Measurements from ENCODE around the gene INPP5A.

Gene INPP5A

DNA sequence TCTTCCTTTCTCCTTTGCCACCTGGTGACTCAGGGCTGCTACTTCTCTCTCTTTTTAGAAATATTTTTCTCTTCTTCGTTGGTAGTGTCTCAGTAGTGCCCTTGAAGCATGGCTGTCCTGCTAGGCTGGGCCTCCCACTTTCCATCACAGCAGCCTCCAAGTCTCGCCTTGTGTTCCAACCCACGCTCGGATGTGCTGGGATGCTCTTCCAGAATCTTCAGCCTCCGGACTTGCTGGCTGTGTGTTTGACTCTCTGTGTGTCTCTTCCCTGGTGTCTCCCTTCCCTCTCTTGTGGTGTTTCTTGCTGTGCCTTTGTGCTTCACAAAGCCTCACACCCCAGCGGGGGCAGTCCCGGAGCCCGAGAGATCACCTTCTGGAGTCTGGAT, 100.5 kb downstream of the INPP5A start:
- in situ Hi-C loops (cut with HindIII; ENCODE audit: low sequenced_read_pairs), result no loop called here

DNA sequence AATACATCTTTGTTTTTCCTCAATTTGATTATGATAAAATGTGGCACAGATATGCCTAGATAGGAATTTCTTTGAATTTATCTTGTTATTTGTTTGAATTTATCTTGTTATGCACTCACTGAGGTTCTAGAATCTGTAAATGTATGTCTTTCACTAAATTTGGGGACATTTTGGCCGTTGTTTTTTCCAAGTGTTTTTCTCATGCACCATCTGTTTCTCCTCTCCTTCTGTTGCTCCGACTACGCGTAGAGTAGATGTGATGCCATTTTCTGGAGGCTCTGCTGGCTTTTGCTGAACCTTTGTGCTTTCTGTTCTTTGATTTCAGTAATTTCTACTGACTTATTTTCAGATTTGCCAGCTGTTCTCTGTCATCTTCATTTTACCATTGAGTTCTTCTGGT, 101.9 kb downstream of the INPP5A start:
- in situ Hi-C loops (cut with HindIII; ENCODE audit: low sequenced_read_pairs), result no loop called here

DNA sequence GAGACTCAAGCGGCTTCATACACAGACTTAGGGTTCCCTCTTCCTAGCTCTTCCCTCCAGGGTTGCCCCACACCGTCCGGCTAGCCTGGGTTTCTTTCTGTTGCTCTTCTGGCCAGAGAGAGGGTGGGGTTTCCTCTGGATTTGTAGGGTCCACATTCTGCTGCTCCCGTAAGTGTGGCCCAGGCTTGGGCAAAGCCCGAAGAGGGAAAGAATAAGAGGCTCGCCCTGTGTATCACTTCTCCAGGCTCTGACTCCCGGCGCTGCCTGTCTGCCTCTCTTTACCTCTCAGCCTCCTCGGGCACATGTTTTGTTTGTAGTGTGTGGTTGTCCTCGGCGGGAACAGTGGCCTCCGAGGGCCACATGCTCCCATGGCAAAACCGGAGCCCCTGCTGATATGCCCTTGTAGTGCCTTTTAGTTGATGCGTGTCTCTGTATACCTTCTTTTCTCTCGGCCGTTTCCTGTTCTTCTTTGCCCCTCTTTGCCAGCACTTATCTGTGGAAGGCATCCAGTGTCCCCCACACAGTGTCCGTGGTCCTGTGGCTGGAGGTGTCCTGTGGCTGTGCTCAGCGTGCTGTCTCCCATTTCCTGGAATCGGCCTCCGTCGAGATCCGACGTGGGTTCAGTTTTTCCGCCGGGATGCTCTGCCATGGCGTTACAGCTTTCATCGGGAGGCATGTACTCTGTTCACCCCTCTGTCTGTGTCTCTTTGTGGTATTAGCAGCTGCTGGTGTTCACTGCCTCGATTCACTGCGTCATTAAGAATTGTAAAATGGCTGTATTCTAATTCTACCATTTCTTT, 102.9 kb downstream of the INPP5A start:
- in situ Hi-C loops (cut with HindIII; ENCODE audit: low sequenced_read_pairs), result no loop called here

DNA sequence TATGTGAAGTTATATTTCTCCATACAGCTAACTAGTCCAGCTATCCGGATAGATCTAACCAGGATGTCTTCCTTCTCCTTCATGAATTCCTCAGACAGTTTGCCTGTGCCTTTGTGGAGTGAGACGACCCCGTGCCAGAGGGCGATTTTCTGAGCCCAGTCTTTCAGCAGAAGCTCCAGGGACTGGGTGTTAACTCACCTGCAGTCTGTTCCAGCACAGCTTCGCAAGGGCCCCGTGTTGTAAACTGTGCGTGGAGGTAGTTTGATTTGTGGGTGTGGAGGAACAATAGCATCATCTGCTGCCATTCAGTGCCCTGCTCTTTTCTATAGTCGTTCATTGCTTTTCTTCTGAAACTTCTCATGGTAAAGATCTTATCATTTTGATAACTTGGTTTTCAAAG, 103.8 kb downstream of the INPP5A start:
- in situ Hi-C loops (cut with HindIII; ENCODE audit: low sequenced_read_pairs), result no loop called here

DNA sequence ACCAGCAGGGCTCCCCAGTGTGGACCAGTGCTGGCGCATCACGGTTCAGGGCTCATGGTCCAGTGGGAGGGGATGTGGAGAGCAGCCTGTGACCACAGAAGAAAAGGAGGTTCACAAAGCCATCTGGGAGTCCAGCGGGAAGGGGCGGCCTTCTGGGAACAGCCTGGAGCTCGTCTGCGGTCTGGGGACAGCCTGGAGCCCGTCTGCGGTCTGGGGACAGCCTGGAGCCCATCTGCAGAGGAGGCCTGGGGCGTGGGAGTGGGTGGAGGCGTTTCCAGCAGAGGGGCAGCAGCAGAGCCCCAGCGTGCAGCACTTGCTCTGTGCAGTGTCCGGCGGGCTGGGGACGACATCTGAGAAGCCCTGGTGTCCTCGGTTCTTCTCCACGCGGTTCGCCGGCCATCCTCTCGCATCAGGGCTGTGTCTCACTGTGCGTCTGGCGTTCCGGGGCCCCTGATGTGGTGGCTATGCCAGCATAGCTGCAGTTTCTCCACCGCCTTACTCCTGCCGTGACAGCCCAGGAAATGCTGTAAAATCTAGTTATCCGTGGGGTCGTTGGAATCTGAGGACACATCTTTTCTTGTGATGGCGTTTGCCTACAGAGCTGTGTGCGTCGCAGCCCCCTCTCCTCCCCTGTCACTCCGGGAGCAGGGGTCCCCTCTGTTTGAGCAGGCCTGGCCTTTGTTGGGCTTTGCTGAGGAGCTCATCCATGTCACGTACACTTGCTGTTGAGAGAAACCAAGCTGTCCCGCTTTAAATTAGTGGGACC, 104.6 kb downstream of the INPP5A start:
- in situ Hi-C loops (cut with HindIII; ENCODE audit: low sequenced_read_pairs), result no loop called here

DNA sequence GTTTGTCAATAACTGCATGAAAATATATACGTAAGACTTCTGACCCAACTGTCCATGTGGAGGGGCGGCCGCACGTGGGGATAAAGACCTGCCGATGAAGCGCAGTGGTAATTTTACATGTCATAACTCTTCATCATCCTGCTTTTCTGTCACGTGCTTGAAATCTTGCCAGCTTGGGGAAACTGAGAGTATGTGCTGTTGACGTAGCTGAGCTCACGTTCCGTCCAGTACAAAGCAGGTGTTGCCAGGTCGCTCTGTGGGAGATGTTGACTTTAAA, 105.1 kb downstream of the INPP5A start:
- in situ Hi-C loops (cut with HindIII; ENCODE audit: low sequenced_read_pairs), result no loop called here

DNA sequence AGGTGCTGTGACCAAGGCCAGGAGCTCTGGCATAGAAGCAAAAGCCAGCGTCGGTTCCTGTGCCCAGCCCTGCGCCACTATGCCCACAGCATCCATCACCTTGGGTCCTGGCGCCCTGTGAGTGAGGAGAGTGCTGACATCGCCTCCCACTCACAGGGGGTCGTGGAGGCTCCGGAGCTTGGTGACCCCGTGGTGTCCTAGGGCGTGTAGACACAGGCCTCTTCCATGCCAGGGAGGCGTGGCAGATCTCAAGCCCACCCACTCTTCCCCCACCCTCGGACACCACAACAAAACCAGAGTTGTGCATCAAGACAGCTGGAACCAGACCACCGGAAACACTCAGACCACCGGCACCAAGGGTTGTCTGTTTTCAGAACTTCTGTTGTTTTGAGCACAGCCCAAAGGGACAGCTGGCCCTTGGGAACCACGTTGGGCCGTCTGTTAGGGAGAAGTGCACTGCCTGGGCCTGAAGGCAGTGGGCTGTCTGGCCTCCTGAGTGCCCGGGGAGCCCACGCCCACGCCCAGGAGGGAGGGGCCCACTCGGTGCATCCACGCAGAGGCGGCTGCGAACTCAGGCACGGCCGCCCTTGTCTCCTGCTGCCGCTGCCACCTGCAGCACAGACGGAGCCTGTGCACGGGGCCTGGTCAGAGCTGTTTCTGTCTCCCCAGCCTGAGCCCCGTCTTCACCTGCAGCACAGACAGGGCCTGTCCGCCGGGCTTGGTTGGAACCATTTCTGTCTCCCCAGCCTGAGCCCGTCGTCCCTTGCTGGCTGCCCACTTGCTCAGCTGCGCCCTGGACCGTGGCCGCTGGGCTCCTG, 106.3 kb downstream of the INPP5A start:
- in situ Hi-C loops (cut with HindIII; ENCODE audit: low sequenced_read_pairs), result no loop called here

DNA sequence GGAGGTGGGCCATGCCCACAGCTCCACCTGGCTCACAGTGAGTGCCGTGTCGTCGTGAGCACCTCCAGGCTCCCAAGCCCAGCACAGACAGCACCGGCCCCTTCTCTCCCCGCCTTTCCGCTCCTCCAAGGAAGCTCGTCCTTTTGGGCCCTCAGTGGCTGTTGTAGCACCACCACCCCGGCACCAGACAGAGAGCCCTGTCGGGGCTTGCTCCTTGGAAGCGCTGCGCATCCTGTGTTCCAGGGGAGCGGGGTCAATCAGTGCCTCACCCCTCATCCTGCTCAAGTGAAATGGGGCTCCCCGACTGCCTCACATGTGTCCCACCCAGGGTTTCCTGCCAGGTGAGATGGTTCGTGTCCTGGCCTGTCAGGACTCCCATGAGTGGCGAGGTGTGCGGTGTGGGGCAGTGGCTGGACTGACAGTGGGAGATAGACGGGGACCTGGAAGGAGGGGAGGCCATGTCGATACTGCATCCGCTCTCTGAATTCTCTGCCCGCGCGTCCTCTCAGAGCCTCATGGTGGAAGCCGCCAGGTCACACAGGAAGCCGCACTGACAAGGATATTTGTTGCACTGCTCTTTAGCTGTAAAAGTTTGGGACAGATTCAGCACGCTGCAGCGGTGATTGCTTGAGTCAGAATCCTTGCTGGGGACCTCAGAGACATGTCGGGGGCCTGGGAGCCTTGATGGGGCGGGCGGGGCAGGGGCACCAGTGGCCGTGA, 107.1 kb downstream of the INPP5A start:
- in situ Hi-C loops (cut with HindIII; ENCODE audit: low sequenced_read_pairs), result no loop called here

DNA sequence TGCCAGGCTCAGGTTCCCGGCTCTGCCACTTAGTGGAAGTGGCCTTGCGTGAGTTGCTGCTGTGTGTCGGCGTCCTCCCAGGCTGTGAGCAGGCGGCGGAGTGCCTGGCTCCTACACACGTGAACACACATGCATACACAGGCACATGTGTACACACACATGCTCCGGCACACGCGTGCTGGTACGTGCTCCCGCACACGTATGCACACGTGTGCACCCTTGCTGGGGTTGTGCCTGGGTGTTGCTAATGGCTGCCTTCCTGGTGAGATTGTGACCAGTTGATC, 107.6 kb downstream of the INPP5A start:
- in situ Hi-C loops (cut with HindIII; ENCODE audit: low sequenced_read_pairs), result no loop called here

DNA sequence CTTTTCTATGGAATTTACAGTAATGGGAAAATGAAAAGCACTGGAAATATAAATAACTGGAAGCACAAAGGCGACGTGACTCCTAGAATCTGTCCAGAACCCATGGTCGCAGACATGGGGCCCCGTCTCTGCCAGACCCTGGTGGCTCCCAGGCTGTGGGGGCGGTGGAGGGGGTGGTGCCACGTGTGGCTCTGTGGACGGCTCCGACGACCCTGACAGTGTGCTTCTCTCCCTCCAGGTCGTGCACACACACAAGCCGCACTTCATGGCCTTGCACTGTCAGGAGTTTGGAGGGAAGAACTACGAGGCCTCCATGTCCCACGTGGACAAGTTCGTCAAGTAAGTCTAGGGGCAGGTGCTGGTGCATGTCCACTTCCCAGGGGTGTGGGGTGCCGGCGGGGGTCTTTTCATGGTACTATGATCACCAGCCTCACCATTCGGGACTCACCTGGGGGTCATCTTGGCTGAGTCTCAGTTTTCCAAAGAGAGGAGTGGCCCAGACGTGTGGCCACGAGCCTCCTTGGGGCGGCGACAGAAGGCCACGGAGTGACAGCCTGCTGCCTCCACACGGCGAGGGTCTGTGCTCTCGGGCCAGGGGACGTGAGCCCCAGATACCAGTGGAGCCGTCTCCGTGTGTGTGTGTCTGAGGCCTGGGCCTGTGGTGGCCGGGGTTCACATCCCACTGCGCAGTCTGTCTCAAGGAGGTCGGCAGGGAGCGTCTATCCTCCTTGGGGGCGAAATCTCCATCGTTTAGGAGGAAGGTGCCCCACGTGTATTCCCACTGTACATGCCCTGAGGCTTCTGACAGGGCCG, 108.2 kb downstream of the INPP5A start:
- in situ Hi-C loops (cut with HindIII; ENCODE audit: low sequenced_read_pairs), result no loop called here

DNA sequence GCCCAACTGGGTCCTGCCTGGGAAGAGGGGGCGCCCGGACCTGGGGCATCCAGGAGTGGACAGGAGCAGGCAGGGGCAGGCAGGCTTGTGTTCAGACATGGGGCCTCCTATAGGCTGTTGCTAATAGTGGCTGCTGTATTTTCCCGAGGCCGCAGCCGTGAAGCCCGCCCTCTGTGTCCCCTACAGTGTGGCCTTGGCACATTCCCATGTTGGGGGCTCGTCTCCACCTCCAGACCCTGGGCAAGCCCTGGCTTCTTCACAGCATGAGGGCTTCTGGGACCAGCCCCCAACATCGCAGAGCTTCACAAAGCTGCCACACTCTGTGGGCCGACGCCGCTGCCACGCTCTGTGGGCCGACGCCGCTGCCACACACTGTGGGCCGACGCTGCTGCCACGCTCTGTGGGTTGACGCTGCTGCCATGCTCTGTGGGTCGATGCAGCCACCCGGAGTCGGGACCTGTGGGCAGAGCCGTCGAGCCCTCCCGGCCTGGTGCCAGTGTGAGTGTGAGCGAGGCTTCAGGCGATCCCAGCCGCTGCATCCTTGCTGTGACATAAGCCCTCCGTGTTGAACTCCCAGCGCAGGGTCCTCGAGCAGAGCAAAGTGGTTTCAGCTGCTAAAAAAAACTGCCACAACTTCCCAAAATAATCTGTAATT, 109.0 kb downstream of the INPP5A start:
- in situ Hi-C loops (cut with HindIII; ENCODE audit: low sequenced_read_pairs), result no loop called here

DNA sequence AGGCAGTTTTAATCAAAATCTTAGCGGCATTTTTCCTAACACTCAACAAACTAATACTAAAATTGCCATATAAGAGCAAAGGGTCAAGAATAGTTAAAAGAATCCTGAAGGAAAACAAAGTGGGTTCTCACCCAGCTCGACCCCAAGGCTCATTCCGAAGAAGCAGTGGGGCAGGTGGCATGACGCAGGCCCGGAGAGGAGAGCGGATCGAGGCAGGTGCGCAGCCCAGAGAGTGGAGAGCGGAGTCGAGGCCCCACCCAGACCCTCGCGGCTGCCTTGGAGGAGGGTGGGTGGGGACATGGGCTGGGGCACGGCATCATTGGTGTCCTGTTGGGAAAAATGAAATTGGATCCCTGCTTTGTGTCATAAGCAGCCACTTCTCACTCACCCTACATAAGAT, 109.8 kb downstream of the INPP5A start:
- in situ Hi-C loops (cut with HindIII; ENCODE audit: low sequenced_read_pairs), result no loop called here

DNA sequence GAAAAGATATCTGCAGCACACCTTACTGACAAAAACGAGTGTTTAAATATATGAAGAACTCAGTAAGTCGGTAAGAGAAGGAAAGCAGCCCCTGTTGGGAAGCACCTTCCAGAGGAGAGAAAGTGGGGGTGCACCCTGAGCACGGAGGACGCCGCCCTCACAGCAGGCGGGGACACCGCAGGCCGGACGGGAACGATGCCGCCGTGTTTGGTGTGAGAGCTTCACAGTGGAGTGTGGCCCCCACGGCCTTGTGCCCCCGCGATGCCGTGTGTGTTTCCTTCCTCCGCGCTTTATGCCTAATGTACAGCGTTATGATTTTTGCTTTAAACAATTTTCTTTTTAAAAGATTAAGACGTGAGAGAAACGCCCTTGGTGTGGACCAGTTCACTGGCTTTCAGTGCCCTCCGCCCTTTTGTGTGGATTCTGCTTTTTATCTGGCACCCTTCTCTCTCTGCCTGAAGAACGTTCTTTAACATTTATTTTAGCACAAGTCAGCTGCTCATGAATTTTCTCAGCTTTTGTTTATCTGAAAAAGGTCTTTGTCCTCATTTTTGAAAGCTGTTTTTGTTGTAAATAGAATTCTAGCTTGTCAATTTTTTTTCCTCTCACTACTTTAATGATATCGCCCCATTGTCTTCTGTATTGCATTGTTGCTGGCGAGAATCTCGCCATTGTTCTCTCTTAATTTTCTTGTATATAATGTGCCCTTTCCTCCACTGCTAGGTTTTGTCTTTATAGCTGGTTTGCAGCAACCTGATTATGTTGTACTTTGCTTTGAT, 110.7 kb downstream of the INPP5A start:
- in situ Hi-C loops (cut with HindIII; ENCODE audit: low sequenced_read_pairs), result no loop called here

DNA sequence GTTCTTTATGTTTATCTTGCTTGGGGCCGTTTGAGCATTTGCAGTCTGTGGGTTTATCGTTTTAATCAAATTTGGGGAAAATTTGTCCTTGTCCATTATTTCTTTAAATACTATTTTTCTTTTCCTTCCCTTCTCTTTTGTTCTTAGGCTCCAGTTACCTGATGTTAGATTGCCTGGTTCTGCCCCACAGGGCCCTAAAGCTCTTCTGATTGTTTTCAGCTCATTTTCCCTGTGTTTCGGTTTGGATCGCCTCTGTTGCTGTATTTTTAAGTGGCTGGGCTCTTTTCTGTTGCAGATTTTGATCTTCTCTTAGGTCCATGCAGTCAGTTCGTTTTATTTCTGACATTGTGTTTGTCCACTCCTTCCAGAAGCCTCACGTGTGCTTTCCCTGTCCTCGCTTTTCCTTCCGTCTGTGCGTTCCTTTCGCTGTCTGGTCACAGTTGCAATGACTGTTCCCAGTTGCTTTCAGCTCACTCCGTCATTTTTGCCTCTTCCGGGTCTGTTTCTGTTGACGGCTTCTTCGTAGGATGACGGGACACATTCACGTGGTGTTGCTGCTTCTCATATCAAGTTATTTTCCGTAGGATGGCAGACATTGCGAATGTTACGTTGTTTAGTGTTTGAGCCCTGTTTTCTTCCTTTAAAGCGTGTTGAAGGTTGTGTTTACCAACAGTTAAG, 111.4 kb downstream of the INPP5A start:
- in situ Hi-C loops (cut with HindIII; ENCODE audit: low sequenced_read_pairs), result no loop called here

DNA sequence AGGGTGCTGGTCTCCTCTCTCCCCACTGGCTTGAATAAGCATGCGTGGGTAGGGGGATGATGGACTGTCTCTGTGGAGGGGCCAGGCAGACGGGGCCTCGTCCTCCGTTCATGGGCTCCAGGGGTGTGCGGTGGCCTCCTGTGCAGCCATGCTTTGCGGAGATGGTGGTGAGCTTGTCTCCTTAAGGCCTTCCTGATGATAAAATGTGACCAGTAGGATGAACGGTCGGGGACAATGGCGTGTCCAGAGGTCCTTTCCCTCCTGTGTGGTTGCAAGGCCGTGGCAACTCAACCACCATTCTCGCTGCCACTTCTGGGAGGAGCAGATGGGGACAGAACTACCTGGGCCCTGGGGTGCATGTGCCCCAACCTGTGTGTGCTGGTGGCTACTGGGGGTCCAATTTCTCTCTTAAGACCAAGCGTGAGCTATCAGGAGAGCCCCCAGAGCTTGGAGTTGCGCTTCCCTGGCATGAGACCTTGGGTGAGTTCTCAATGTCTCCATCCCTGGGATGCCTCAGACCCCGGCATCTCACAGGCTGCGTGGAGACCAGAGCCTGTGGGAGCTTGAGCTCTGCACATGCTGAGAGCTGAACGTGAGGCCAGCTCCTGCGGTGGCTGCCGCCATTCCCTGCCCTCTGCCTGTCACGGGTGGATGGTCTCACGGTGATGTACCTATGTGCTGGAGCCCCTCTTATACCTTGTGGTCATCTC, 112.2 kb downstream of the INPP5A start:
- in situ Hi-C loops (cut with HindIII; ENCODE audit: low sequenced_read_pairs), result loop anchor here (5.0 to 10.0 kb wide), 2 partner anchors 122 to 415 kb away; no protein-coding TSS in a partner anchor

DNA sequence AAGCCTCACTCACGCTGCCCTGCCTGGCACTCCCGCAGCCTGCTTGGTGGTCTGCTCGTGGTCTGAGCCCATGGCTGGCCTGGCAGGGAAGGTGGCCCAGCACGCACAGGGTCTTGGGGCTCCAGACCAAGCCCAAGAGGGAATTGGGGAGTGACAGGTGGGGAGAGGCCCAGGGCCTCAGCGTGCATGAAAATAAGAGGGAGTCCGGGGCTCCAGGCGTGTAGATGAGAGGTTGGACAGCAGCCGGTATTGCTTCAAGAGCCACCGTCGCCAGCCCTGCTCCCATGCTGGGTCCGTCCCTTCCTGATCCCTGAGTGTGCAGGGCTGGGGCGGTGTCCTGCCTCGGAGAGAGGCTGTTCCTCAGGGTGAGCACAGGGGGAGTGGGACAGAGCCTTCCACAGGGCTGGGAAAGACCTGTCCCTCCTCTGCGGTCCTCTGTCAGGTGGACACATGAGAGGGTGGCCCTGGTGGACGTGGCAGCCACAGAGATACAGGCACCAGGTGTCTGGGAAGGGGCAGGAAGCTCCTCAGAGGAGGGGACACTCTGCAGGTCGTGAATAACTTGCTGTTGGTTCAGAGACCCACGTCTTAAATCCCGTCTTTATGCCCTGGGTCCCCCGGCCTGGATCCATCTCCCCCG, 113.1 kb downstream of the INPP5A start:
- in situ Hi-C loops (cut with HindIII; ENCODE audit: low sequenced_read_pairs), result loop anchor here (5.0 to 10.0 kb wide), 2 partner anchors 122 to 416 kb away; no protein-coding TSS in a partner anchor

DNA sequence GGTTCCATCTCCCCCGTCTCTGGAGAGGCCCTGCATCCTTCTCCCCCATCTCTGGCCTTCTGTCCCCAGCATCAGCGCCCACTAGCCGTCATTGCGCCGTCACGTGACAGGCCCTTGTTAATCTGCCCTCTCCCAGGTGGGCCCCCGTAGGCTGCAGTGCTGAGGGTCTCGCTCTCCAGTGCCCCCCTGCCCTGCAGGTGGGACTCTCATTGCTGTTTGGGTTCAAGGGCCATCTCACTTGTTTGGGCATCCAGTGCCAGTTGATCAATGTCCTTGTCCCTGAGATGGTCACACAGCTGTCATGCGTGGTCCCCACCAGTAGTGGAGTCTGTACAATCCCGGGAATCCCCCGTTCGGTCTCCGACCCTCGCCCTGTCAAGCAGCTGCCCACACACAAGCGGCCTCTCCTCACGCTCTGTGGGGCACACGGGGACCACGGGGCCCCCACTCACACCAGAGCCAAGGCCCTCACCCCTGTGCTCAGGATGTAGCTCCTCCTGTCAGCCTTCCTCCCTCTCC, 114.0 kb downstream of the INPP5A start:
- in situ Hi-C loops (cut with HindIII; ENCODE audit: low sequenced_read_pairs), result loop anchor here (5.0 to 10.0 kb wide), 2 partner anchors 121 to 417 kb away; no protein-coding TSS in a partner anchor
